Measurements from ENCODE around the gene NOS3. TPM values are rescaled to one million over a fixed set of nuclear protein-coding genes. Genes with fewer than 3 reads are reported as not detected.

Gene NOS3
- total and polyA plus RNA-seq, 9 of the 15 experiments (the other 6 are each of a cell fraction or from before 2014, with no cell fraction given): 1.1 to 121 (median 23.6) TPM

- 0 out of 2 replicates have a peak, but pooled peaks have one; percentile 47 for TF ChIP-seq THAP12 (CRISPR knock-in tag; IDR thresholded peaks at IDR 0.05)
- peak; percentile 89; the same call in 1 of the 2 replicates for TF ChIP-seq PREB (CRISPR knock-in tag; IDR thresholded peaks at IDR 0.05)
- peak; percentile 63; the same call in 1 of the 2 replicates for TF ChIP-seq CBFB (CRISPR knock-in tag; IDR thresholded peaks at IDR 0.05)
- TF ChIP-seq ZNF609 (CRISPR knock-in tag; IDR thresholded peaks at IDR 0.05; ENCODE audit: borderline replicate concordance): peak; percentile 9; the same call in 1 of the 2 replicates
- TF ChIP-seq SMARCA5 (IDR thresholded peaks at IDR 0.05): peak; percentile 10; the same call in 1 of the 2 replicates
- no peak for TF ChIP-seq ZNF311 (CRISPR knock-in tag; IDR thresholded peaks at IDR 0.05)
- 0 out of 4 replicates have a peak, but pooled peaks of 1 of the 2 experiments have one; percentile 3 for TF ChIP-seq SIN3A (IDR thresholded peaks at IDR 0.05; ENCODE audit: borderline replicate concordance in 2 of 2, control insufficient read depth in 1 of 2, low read depth in 2 of 2, low read length in 2 of 2)
- TF ChIP-seq STAG1 (CRISPR knock-in tag; IDR thresholded peaks at IDR 0.05; ENCODE audit: borderline replicate concordance): no peak
- peak; percentile 9; the same call in 1 of the 2 replicates for TF ChIP-seq SAFB (IDR thresholded peaks at IDR 0.05; ENCODE audit: borderline replicate concordance, low read depth, low read length)
- no peak for TF ChIP-seq ZNF124 (CRISPR knock-in tag; IDR thresholded peaks at IDR 0.05)
- TF ChIP-seq CTCF (IDR thresholded peaks at IDR 0.05 in 2 of 3, conservative IDR thresholded peaks at IDR 0.05 in 1 of 3; ENCODE audit: insufficient read depth in 2 of 3, low read depth in 1 of 3, low read length in 3 of 3): peak in 1 of 3 experiments; percentile 11; a peak in 1 of 6 replicates
- TF ChIP-seq ZNF263 (CRISPR knock-in tag; IDR thresholded peaks at IDR 0.05; ENCODE audit: borderline replicate concordance): peak; percentile 78; the same call in 1 of the 2 replicates
- TF ChIP-seq ZNF77 (CRISPR knock-in tag; IDR thresholded peaks at IDR 0.05): no peak
- TF ChIP-seq DMBX1 (CRISPR knock-in tag; IDR thresholded peaks at IDR 0.05; ENCODE audit: borderline replicate concordance): no peak
- TF ChIP-seq ZNF121 (CRISPR knock-in tag; conservative IDR thresholded peaks at IDR 0.05): no peak
- no peak for TF ChIP-seq RNF2 (IDR thresholded peaks at IDR 0.05)
These were observed 49.2 kb downstream of the NOS3 start (continued) for GRCh38 chr7:151039850-151040548.

All from K562 (cell line).